ENCODE measurements around the gene LIMS1. TPM values are rescaled to one million over a fixed set of nuclear protein-coding genes. Genes with fewer than 3 reads are reported as not detected.
"Not testable (repeated sequence)": the region's sequence is repeated elsewhere in the genome, so short reads cannot be mapped to it uniquely, and the experiment has no call there.

The LIMS1 gene
- polyA plus RNA-seq, 2 donors: 11.0 to 14.4 TPM

DNA sequence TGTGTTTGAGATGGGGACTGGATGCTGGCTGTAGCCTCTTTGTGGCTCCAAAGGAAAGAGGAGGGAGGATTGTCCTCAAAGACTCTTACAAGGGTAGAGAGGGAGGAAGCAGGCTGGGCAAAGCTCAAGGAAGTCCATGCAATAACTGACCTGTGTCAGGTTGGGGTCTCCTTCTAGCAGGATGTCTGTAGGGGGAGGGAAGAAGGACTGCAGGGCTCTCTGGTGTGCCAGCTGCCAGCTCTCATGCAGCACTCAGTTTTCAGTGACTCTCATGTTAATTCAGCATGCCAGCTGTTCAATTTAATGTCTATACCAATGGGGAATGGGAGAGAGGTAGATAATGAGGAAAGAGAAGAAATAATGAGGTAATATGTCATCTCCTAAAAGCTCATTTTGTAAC lies 99.7 kb downstream of the LIMS1 start:
- Histone ChIP-seq H3K36me3 (ENCODE audit: control insufficient read depth in 2 of 2, insufficient read depth in 2 of 2, low read length in 1 of 2) (no peaks in the 10 kb centered on the region), H3K27me3 (ENCODE audit: control insufficient read depth in 1 of 2, insufficient read depth in 2 of 2, low read length in 2 of 2) (no peaks in the 10 kb centered on the region), H3K9me3 (ENCODE audit: control insufficient read depth in 2 of 2, insufficient read depth in 1 of 2, low read depth in 1 of 2, low read length in 1 of 2) (no peaks in the 10 kb centered on the region), H3K4me1 (ENCODE audit: control insufficient read depth in 2 of 2, insufficient read depth in 2 of 2, low read length in 1 of 2) (peaks cover 6 to 10% of the 10 kb centered on the region in 2 donors), H3K4me3 (ENCODE audit: low read depth in 1 of 2, low read length in 2 of 2) (no peak overlapping the region), H3K27ac (ENCODE audit: low read depth in 2 of 2, low read length in 1 of 2) (peak overlapping the region in 1 of 2 donors; percentile 21)

- no peak overlapping the region for H3K4me3 ChIP-seq (ENCODE audit: low read depth in 1 of 2, low read length in 2 of 2)
- no peaks in the 10 kb centered on the region for H3K36me3 ChIP-seq (ENCODE audit: control insufficient read depth in 2 of 2, insufficient read depth in 2 of 2, low read length in 1 of 2)
- H3K27ac ChIP-seq (ENCODE audit: low read depth in 2 of 2, low read length in 1 of 2): no peak overlapping the region
- H3K4me1 ChIP-seq (ENCODE audit: control insufficient read depth in 2 of 2, insufficient read depth in 2 of 2, low read length in 1 of 2): peaks cover 6 to 11% of the 10 kb centered on the region in 2 donors
- 75 to 82% methylated on average over 10 of the region's 10 CpGs for WGBS, 2 donors
- no peaks in the 10 kb centered on the region for H3K9me3 ChIP-seq (ENCODE audit: control insufficient read depth in 2 of 2, insufficient read depth in 1 of 2, low read depth in 1 of 2, low read length in 1 of 2)
- no peaks in the 10 kb centered on the region for H3K27me3 ChIP-seq (ENCODE audit: control insufficient read depth in 1 of 2, insufficient read depth in 2 of 2, low read length in 2 of 2)
Observed at GRCh38 chr2:108634576-108635160, 100.4 kb downstream of the LIMS1 start.

DNA sequence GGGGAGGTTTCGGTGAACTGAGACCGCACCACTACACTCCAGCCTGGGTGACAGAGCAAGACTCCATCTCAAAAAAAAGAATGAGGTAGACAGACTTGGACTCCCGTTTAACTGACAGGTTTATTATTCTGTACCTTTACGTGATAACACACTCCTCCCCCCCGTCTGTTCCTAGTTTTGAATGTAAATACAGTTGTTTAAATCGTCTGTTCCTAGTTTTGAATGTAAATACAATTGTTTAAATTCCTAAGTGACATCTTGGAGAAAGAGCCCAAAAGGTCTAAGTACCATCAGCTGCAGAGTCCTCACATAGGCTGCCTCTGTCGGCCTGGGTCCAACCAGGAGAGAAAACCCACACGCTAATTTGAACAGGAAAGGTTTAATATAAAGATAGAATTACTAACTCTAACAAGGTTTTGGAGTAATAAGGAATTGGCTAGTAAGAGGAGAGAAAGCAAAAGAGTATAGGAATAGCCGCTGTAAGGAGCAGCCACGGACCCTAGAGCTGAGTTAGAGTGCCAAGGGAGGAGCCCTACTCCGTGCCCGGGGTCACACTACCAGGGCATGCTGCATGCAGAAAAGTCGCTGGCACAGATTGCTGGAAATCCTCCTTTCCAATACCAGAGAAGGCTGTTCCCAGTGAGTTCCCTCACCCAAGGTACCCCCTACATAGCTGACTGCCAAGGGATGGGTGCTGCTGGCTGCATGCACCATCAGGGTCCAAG lies 101.5 kb downstream of the LIMS1 start:
- no peaks in the 10 kb centered on the region for H3K27me3 ChIP-seq (ENCODE audit: control insufficient read depth in 1 of 2, insufficient read depth in 2 of 2, low read length in 2 of 2)
- no peaks in the 10 kb centered on the region for H3K9me3 ChIP-seq (ENCODE audit: control insufficient read depth in 2 of 2, insufficient read depth in 1 of 2, low read depth in 1 of 2, low read length in 1 of 2)
- H3K4me1 ChIP-seq (ENCODE audit: control insufficient read depth in 2 of 2, insufficient read depth in 2 of 2, low read length in 1 of 2): peaks cover 6 to 13% of the 10 kb centered on the region in 2 donors
- no peak overlapping the region for H3K4me3 ChIP-seq (ENCODE audit: low read depth in 1 of 2, low read length in 2 of 2)
- H3K36me3 ChIP-seq (ENCODE audit: control insufficient read depth in 2 of 2, insufficient read depth in 2 of 2, low read length in 1 of 2): no peaks in the 10 kb centered on the region
- WGBS, 2 donors: 58 to 59% methylated on average over 13 of the region's 13 CpGs
- peak overlapping the region in 1 of 2 donors; percentile 8 for H3K27ac ChIP-seq (ENCODE audit: low read depth in 2 of 2, low read length in 1 of 2)

DNA sequence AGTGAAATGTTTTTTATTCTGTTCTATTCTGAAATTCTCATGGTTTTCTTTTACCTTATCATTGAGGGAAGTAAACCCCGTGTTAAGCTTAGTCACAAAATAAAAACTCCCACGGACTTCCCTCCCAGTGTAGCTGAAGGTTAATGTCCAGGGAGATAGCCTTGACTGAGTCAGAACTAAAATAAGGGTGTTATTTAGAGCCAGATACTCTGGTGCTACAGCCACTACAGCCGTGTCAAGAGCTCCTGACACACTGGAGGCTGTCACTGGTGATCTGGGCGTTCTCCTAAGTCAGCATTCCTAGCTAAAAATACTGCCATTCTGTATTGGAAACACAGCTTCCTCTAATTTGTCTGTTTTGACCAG lies 103.0 kb downstream of the LIMS1 start:
- Histone ChIP-seq H3K4me3 (ENCODE audit: low read depth in 1 of 2, low read length in 2 of 2) (no peak overlapping the region), H3K27ac (ENCODE audit: low read depth in 2 of 2, low read length in 1 of 2) (peak overlapping the region in 1 of 2 donors; percentile 4), H3K9me3 (ENCODE audit: control insufficient read depth in 2 of 2, insufficient read depth in 1 of 2, low read depth in 1 of 2, low read length in 1 of 2) (no peaks in the 10 kb centered on the region), H3K4me1 (ENCODE audit: control insufficient read depth in 2 of 2, insufficient read depth in 2 of 2, low read length in 1 of 2) (peaks cover 4 to 11% of the 10 kb centered on the region in 2 donors), H3K27me3 (ENCODE audit: control insufficient read depth in 1 of 2, insufficient read depth in 2 of 2, low read length in 2 of 2) (no peaks in the 10 kb centered on the region), H3K36me3 (ENCODE audit: control insufficient read depth in 2 of 2, insufficient read depth in 2 of 2, low read length in 1 of 2) (no peaks in the 10 kb centered on the region)
- WGBS, 2 donors: 30 to 50% methylated on average over 4 of the region's 4 CpGs

- no peak overlapping the region for H3K4me3 ChIP-seq (ENCODE audit: low read depth in 1 of 2, low read length in 2 of 2)
- H3K4me1 ChIP-seq (ENCODE audit: control insufficient read depth in 2 of 2, insufficient read depth in 2 of 2, low read length in 1 of 2): peaks cover 4 to 8% of the 10 kb centered on the region in 2 donors
- WGBS, 2 donors: 69 to 73% methylated on average over 4 of the region's 4 CpGs
- H3K27ac ChIP-seq (ENCODE audit: low read depth in 2 of 2, low read length in 1 of 2): no peak overlapping the region
- H3K9me3 ChIP-seq (ENCODE audit: control insufficient read depth in 2 of 2, insufficient read depth in 1 of 2, low read depth in 1 of 2, low read length in 1 of 2): no peaks in the 10 kb centered on the region
- no peaks in the 10 kb centered on the region for H3K36me3 ChIP-seq (ENCODE audit: control insufficient read depth in 2 of 2, insufficient read depth in 2 of 2, low read length in 1 of 2)
- no peaks in the 10 kb centered on the region for H3K27me3 ChIP-seq (ENCODE audit: control insufficient read depth in 1 of 2, insufficient read depth in 2 of 2, low read length in 2 of 2)
Observed at GRCh38 chr2:108640731-108641130, 106.5 kb downstream of the LIMS1 start.

- 61 to 74% methylated on average over 2 of the region's 2 CpGs for WGBS, 2 donors
- peaks cover 0 to 4% of the 10 kb centered on the region in 2 donors for H3K4me1 ChIP-seq (ENCODE audit: control insufficient read depth in 2 of 2, insufficient read depth in 2 of 2, low read length in 1 of 2)
Observed at GRCh38 chr2:108641756-108642155, 107.5 kb downstream of the LIMS1 start.

DNA sequence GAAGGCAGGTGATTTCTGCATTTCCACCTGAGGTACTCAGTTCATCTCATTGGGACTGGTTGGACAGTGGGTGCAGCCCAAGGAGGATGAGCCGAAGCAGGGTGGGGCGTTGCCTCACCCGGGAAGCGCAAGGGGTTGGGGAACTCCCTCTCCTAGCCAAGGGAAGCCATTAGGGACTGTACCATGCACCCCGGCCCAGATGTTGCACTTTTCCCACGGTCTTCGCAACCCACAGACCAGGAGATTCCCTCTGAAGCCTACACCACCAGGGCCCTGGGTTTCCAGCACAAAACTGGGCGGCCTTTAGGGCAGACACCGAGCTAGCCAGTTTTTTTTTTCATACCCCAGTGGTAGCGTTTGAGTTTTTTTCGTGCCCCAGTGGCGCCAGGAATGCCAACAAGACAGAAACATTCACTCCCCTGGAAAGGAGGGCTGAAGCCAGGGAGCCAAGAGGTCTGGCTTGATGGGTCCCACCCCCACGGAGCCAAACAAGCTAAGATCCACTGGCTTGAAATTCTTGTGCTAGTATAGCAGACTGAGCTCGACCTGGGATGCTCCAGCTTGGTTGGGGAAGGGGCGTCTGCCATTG lies 109.1 kb downstream of the LIMS1 start:
- 88 to 92% methylated on average over 15 of the region's 15 CpGs for WGBS, 2 donors
- H3K4me3 ChIP-seq (ENCODE audit: low read depth in 1 of 2, low read length in 2 of 2): no peak overlapping the region

More at GRCh38 chr2:108641756-108642155, 107.5 kb downstream of the LIMS1 start:
- H3K27ac ChIP-seq (ENCODE audit: low read depth in 2 of 2, low read length in 1 of 2): no peak overlapping the region
- no peaks in the 10 kb centered on the region for H3K9me3 ChIP-seq (ENCODE audit: control insufficient read depth in 2 of 2, insufficient read depth in 1 of 2, low read depth in 1 of 2, low read length in 1 of 2)
- H3K36me3 ChIP-seq (ENCODE audit: control insufficient read depth in 2 of 2, insufficient read depth in 2 of 2, low read length in 1 of 2): no peaks in the 10 kb centered on the region
- no peak overlapping the region for H3K4me3 ChIP-seq (ENCODE audit: low read depth in 1 of 2, low read length in 2 of 2)
- H3K27me3 ChIP-seq (ENCODE audit: control insufficient read depth in 1 of 2, insufficient read depth in 2 of 2, low read length in 2 of 2): no peaks in the 10 kb centered on the region

DNA sequence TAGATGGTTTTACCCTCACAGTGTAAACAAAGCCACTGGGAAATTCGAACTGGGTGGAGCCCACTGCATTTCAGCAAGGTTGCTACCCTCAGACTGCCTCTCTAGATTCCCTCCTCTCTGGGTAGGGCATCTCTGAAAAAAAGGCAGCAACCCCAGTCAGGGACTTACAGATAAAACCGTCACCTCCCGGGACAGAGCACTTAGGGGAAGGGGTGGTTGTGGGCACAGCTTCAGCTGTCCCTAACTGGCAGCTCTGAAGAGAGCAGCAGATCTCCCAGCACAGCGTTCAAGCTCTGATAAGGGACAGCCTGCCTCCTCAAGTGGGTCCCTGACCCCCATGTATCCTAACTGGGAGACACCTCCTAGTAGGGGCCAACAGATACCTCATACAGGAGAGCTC lies 109.6 kb downstream of the LIMS1 start:
- not testable (repeated sequence) for H3K4me1 ChIP-seq (ENCODE audit: control insufficient read depth in 2 of 2, insufficient read depth in 2 of 2, low read length in 1 of 2); H3K4me3 ChIP-seq (ENCODE audit: low read depth in 1 of 2, low read length in 2 of 2); H3K27ac ChIP-seq (ENCODE audit: low read depth in 2 of 2, low read length in 1 of 2); H3K36me3 ChIP-seq (ENCODE audit: control insufficient read depth in 2 of 2, insufficient read depth in 2 of 2, low read length in 1 of 2); H3K27me3 ChIP-seq (ENCODE audit: control insufficient read depth in 1 of 2, insufficient read depth in 2 of 2, low read length in 2 of 2); H3K9me3 ChIP-seq (ENCODE audit: control insufficient read depth in 2 of 2, insufficient read depth in 1 of 2, low read depth in 1 of 2, low read length in 1 of 2)
- WGBS, 2 donors: 91 to 98% methylated on average over 4 of the region's 4 CpGs

More for the DNA sequence above, 109.1 kb downstream of the LIMS1 start:
- no peaks in the 10 kb centered on the region for H3K9me3 ChIP-seq (ENCODE audit: control insufficient read depth in 2 of 2, insufficient read depth in 1 of 2, low read depth in 1 of 2, low read length in 1 of 2)
- H3K36me3 ChIP-seq (ENCODE audit: control insufficient read depth in 2 of 2, insufficient read depth in 2 of 2, low read length in 1 of 2): no peaks in the 10 kb centered on the region
- no peak overlapping the region for H3K27ac ChIP-seq (ENCODE audit: low read depth in 2 of 2, low read length in 1 of 2)
- H3K4me1 ChIP-seq (ENCODE audit: control insufficient read depth in 2 of 2, insufficient read depth in 2 of 2, low read length in 1 of 2): peaks cover 0 to 4% of the 10 kb centered on the region in 2 donors
- no peaks in the 10 kb centered on the region for H3K27me3 ChIP-seq (ENCODE audit: control insufficient read depth in 1 of 2, insufficient read depth in 2 of 2, low read length in 2 of 2)

DNA sequence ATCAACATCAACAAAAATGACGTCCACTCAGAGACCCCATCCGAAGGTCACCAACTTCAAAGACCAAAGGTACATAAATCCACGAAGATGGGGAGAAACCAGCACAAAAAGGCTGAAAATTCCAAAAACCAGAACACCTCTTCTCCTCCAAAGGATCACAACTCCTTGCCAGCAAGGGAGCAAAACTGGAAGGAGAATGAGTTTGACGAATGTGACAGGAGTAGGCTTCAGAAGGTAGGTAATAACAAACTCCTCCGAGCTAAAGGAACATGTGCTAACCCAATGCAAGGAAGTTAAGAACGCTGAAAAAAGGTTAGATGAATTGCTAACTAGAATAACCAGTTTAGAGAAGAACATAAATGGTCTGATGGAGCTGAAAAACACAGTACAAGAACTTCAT lies 110.2 kb downstream of the LIMS1 start:
- H3K27me3 ChIP-seq (ENCODE audit: control insufficient read depth in 1 of 2, insufficient read depth in 2 of 2, low read length in 2 of 2); H3K27ac ChIP-seq (ENCODE audit: low read depth in 2 of 2, low read length in 1 of 2); H3K9me3 ChIP-seq (ENCODE audit: control insufficient read depth in 2 of 2, insufficient read depth in 1 of 2, low read depth in 1 of 2, low read length in 1 of 2); H3K36me3 ChIP-seq (ENCODE audit: control insufficient read depth in 2 of 2, insufficient read depth in 2 of 2, low read length in 1 of 2); H3K4me3 ChIP-seq (ENCODE audit: low read depth in 1 of 2, low read length in 2 of 2); H3K4me1 ChIP-seq (ENCODE audit: control insufficient read depth in 2 of 2, insufficient read depth in 2 of 2, low read length in 1 of 2): not testable (repeated sequence)
- WGBS, 2 donors: 89 to 93% methylated on average over 6 of the region's 6 CpGs

DNA sequence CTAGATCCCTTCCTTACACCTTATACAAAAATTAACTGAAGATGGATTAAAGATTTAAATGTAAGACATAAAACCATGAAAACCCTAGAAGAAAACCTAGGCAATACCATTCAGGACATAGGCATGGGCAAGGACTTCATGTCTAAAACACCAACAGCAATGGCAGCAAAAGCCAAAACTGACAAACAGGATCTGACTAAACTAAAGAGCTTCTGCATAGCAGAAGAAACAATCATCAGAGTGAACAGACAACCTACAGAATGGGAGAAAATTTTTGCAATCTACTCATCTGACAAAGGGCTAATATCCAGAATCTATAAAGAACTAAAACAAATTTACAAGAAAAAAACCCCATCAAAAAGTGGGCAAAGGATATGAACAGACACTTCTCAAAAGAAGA lies 114.5 kb downstream of the LIMS1 start:
- not testable (repeated sequence) for H3K4me1 ChIP-seq (ENCODE audit: control insufficient read depth in 2 of 2, insufficient read depth in 2 of 2, low read length in 1 of 2); H3K36me3 ChIP-seq (ENCODE audit: control insufficient read depth in 2 of 2, insufficient read depth in 2 of 2, low read length in 1 of 2); H3K27me3 ChIP-seq (ENCODE audit: control insufficient read depth in 1 of 2, insufficient read depth in 2 of 2, low read length in 2 of 2); H3K4me3 ChIP-seq (ENCODE audit: low read depth in 1 of 2, low read length in 2 of 2); H3K9me3 ChIP-seq (ENCODE audit: control insufficient read depth in 2 of 2, insufficient read depth in 1 of 2, low read depth in 1 of 2, low read length in 1 of 2); H3K27ac ChIP-seq (ENCODE audit: low read depth in 2 of 2, low read length in 1 of 2)
